Anterior cingulate cortex (tissue), 58 donors: ENCODE measurements around the gene OR1B1.
"Not testable (repeated sequence)": the region's sequence is repeated elsewhere in the genome, so short reads cannot be mapped to it uniquely, and the experiment has no call there.

Experiments
- DNase-seq, 58 donors: peaks; one replicate each; lab custom pipeline; 2025; lab: John Stamatoyannopoulos, UW

OR1B1 gene

GRCh38 chr9:122657527-122657926 is at the start of gene OR1B1:
OR1B1 (minus strand) TSS chr9:122657627.
- no peak for DNase-seq

- no peak for DNase-seq
Observed at GRCh38 chr9:122695696-122696095, 38.3 kb upstream of the OR1B1 start.

GRCh38 chr9:122684851-122685250 is 27.4 kb upstream of the OR1B1 start:
- no peak for DNase-seq

GRCh38 chr9:122672481-122672880 is 15.1 kb upstream of the OR1B1 start:
- DNase-seq: no peak

- no peak for DNase-seq
Observed at GRCh38 chr9:122661416-122661815, 4.0 kb upstream of the OR1B1 start, which contains the start of gene OR1L1. OR1L1 (plus strand) TSS chr9:122661716; CDS start chr9:122661716, 0 bp downstream.

- DNase-seq: no peak
Observed at GRCh38 chr9:122656378-122656777, 1.0 kb downstream of the OR1B1 start.

- DNase-seq: no peak
Observed at GRCh38 chr9:122642226-122642625, 15.2 kb downstream of the OR1B1 start.

- DNase-seq: no peak
Observed at GRCh38 chr9:122619996-122620395, 37.4 kb downstream of the OR1B1 start.

- no peak for DNase-seq
Observed at GRCh38 chr9:122614362-122614761, 43.1 kb downstream of the OR1B1 start, which contains the start of gene OR1Q1. OR1Q1 (plus strand) TSS chr9:122614738; CDS start chr9:122614738, 0 bp downstream.

- no peak for DNase-seq
Observed at GRCh38 chr9:122609804-122610203, 47.6 kb downstream of the OR1B1 start.

GRCh38 chr9:122606587-122606986 is 50.8 kb downstream of the OR1B1 start:
- no peak for DNase-seq

GRCh38 chr9:122605691-122606090 is 51.7 kb downstream of the OR1B1 start:
- no peak for DNase-seq

- not testable (repeated sequence) for DNase-seq
Observed at GRCh38 chr9:122583284-122583683, 74.1 kb downstream of the OR1B1 start, which contains the start of gene OR1L8. OR1L8 (minus strand) TSS chr9:122583384; CDS start chr9:122568477, 14,907 bp downstream.

- DNase-seq: no peak
Observed at GRCh38 chr9:122580360-122580759, 77.1 kb downstream of the OR1B1 start.

GRCh38 chr9:122579874-122580273 is 77.6 kb downstream of the OR1B1 start:
- no peak for DNase-seq
